Cerebellar cortex (tissue), 1 donor: ENCODE data around the gene SAP130.

ENCODE experiments used
- DNase-seq: peaks from one replicate; pipeline ENCODE4 v3.0.0-alpha.2; 2015; ENCODE audit warnings: low spot score

The SAP130 gene

DNA sequence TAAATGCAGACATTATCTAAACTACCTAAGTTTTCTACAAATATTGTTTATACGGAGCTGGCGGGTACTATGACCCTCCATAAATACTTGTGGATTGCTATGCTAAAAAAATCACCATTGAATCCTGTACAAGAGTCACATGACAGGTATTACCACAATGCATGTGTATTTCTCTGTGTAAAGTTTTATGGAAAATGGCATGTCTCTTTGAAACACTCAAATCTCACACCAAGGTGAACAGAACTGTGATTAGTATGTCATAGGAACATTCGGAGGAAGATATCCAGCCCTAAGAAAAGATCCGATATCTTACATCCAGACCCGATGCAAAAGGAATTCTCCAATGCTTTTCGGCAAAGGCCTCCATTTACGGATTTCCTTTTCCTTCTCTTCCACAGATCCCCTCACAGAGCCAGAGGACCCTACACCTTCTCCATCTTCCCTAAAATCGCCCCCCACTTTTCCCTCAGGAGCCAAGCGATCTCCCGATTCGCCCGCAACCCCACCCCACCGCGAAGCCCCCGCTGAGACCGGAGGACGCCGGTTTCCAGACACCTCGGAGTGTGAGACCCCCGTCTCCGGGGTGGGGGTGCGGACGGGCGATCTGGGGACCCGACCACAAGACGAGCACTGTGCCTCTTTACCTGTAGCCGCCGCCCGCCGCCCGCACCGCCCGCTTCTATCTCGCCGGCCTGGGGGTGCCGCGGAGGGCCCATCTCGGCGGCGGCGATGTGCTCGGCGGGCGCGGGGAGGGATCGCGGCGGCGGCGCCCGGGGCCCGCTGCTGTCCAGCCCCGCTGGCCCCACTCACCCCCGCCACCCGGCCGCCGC is 1.2 kb downstream of the SAP130 start:
- peak; percentile 26 for DNase-seq

DNA sequence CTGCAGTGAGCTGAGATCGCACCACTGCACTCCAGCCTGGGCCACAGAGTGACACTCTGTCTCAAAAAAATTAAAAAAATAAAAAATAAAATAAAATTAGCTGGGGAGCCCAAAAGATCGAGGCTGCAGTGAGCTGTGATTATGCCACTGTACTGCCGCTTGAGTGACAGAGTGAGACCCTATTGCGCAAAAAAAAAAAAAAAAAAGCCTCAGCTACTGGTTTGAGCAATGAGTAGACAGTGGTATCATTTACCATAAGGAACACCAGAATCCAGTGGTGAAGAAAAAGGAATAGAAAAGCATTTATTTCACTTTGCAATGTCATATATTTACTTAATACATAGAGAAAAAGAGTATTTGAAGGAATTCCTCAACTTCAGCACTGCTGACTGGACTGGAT is 3.0 kb downstream of the SAP130 start:
- DNase-seq, result no peak

DNA sequence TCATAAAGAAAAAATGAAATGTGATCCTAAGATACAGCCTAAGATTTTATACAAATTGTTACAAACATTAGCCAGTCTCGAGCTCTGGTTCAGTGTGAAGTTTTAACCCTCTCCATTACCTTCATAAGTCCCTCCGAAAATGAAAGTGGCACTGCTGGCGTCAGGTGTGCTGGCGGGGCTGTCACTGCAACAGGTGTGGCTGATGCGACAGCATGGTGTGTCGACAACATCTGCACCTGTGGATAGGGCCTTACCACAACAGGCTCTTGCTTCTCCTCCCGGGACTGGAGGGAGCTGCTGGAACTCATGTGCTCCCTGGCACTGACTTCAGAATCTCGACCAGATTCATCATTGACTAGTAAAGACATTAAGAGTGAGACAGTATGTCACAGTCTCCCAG is 10.3 kb downstream of the SAP130 start:
- no peak for DNase-seq

DNA sequence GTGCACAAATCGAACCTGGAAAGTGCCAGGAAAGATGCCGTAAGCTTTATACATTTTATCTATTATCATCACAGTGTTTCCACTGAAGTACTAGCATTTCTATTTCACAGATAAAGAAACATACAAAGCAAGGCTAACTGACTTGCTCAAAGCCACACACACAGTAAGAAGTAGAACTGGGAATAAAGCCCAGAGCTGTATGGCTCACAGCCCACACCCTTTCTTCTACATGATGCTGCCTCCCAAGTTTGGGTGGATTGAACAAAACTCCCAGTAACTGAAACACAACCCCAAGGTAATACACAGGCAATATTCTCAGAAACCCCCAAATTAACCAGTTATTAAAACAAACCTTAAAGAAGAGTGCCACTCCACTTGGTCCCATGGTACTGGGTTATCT is 11.2 kb downstream of the SAP130 start:
- no peak for DNase-seq

DNA sequence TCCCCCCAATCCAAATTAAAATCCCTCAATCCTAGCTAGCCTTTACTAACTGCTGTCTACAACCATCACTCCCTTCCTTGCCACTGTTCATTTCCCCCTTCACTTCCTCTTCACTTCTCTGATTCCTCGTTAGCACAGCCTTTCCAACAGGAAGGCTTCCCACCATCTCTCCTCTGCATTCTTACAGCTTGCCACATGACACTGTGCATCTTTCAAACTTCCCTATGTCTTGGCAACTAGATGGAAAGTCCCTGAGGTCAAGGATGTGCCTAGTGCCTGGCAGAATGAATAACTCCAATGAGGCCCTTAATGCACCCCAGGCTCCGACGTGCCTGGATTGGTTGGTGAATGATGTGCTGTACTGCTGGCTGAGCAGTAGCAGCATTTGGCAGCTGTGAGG is 15.2 kb downstream of the SAP130 start:
- no peak for DNase-seq

DNA sequence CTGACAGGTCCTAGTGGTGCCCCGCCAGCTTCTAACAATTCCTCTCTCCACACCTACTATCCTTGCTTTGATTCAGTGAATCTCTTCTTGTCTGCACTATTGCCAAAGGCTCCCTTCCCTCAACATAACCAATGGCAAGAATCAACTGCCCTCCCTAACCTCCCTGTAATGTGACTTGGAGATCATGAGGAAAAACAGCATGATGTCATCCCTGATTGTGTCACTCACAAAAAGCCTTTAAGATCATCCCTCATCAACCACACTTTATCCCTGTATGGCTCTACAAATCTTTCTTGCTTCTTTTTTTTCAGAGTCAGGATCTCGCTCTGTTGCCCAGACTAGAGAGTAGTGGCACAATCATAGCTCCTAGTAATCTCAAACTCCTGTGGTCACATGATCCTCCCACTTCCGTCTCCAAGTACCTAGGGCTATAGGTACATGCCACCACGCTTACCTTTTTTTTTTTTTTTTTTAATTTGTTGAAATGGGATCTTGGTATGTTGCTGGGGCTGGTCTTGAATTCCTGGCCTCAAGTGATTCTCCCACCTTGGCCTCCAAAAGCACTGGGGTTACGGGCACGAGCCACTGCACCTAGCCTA is 19.7 kb downstream of the SAP130 start:
- DNase-seq, result no peak

DNA sequence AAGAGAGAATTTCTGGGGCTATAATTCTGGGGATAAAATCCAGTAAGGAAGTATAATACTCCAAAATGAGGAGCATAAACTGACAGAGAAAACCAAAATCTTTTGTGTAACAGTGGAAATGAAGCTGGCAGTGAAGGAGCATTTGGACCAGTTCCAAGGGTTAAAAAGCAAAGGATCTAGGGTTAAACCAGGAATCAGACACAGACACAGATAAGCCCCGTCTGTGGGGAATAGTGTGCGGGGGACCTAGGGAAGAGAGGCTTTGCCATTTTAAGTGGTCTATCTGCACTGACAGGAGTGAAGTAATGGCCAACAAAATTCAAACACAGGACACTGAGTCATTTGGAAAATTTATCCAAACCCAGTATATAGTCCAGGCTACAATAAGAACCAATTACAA is 23.4 kb downstream of the SAP130 start:
- no peak for DNase-seq

DNA sequence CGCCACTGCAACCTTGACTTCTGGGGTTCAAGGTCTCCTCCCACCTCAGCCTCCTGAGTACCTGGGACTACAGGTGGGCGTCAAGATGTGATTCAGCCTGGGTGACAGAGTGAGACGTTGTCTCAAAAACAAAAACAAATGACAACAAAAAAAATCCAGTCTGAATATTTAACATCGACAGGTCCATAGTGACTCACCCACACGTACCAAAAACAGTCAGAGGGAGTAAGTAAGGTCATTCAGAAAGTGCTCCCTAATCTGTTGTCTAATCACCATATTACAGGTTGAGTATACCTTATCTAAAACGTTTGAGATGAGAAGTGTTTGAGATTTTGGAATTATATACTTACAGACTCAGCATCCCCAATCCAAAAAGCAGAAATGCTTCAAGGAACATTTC is 24.4 kb downstream of the SAP130 start:
- no peak for DNase-seq

DNA sequence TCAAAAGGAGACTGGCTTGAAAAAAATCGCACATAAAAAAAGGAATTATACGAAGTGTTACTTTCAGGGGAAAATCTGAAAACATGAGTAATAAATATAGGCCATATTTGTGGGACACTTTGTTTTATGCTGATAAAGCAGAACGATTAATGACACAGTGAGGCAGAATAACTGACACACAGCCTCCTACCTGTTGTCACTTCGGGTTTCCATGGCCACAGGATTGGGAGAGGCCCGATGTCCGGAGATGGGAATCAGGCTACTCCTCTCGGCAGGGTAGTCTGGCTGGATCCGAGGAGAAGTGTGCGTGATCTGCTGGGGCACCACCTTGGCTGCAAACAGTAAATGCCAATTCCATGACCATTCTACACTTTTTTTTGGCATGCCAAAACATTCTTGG is 31.7 kb downstream of the SAP130 start:
- DNase-seq, result no peak

DNA sequence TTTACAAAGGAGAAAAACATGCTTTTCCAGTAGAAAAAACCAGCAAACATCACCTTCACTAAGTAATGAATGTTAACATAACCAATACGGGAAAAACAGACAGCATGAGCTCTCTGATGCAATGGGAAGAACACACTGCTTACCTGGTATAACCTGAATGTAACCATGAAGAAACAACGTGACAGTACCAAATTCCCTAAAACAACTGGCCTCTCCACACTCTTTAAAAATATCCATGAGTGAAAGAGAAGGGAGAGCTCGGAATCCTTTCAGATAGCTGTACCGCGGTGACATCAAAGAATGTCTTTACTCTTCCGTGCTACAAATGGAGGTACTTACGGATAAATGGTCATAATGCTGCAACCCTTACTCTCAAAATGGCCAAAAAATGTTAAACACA is 32.1 kb downstream of the SAP130 start:
- no peak for DNase-seq

DNA sequence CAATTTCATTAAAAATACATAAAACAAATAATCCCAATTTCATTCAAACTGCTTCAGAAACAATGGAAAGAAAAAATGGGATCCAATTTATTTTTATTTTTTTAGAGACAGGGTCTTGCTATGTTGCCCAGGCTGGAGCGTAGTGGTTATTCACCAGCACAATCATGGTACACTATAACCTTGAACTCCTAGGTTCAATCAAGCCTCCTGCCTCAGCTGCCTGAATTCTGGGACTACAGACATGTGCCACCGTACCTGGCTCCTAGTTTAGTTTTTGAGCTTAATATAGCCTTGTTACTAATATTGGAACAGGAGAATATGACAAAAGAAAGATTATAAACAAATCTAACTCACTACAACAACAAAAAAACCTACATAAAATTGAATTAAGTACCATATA is 34.2 kb downstream of the SAP130 start:
- no peak for DNase-seq

DNA sequence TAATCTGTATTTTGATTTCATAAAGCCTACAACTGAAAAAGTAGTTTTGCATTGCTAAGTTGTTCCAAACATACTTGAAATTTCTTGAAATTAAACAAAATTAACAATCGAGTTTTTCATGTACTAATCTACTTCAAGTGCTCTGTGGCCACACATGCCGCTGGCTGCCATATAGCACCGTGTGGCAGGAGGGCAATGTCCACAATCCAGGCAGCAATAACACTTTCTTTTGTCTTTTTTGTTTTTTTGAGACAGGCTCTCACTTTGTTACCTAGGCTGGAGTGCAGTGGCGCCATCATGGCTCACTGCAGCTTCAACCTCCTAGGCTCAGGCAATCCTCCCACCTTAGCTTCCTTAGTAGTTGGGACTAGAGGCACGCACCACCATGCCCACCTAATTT is 36.1 kb downstream of the SAP130 start:
- no peak for DNase-seq

DNA sequence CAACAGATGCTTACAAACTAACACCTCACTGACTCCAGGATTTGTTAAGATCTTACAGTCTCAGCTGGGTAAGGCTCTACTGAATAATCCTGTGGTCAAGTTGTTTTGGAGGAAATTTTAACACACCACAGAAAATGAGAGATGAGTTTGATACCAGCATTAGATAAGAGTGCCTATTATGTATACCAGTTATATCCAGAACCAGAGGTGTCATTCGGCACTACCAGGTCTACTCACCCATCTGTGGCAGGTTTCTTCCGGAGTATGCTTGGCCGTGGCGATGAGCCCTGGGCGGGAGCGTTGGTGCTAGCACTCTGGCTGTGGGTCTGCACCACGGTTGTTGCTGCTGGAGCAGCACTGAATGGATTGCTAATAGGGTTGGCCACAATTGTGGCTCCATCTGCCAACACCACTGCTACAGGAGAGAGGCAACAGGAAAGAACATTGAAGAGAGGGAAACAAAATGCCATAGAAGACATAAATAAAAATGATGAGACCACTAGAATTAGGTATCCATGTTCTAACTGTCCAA is 41.2 kb downstream of the SAP130 start:
- DNase-seq, result no peak

DNA sequence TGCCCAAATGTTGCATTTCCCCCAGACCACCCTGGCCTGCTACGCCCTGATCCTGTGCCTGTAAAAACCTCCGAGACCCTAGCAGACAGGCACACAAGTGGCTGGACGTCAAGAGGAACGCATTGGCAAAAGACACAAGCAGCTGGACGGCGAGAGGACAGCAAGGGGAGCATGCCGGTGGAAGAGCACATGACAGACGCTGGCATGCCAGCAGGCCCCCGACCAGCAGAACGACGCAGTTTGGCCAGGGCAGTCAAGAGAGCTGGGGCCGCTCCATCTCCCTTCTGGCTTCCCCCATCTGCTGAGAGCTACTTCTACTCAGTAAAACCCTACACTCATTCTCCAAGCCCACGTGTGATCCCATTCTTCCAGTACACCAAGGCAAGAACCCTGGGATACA is 42.1 kb downstream of the SAP130 start:
- DNase-seq, result peak; percentile 16

DNA sequence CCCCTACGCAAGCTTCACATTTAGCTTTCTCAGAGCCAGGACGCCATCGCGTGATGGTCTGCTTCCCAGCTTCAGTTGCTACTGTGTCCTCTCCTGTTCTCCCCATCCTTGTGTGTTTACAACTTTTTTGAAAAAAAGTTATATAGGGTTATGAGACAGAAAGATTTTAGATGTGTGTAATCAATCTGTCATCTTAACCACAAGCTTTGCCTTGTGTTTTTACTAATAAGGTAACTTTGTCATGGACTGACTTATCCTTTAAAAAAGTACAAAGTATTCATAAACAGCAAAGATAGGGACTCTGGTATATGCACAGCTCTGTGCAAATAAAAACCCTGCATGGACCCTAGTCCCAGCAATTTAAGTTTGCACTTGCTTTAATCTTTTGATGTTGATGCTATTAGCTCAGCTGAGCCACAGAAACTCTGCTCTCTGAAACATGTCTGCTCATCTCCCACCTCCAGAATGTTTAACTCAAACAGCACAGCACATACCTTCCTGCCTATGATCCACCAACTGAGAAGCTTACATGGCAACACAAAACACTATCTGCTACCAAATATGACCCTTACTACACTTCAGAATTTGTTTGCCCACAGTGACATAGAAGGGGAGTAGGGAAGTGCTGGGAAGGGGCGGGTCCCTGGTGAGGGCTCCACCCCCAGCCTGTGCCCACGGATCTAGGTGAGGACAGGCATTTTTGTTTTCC is 42.7 kb downstream of the SAP130 start:
- DNase-seq, result no peak

DNA sequence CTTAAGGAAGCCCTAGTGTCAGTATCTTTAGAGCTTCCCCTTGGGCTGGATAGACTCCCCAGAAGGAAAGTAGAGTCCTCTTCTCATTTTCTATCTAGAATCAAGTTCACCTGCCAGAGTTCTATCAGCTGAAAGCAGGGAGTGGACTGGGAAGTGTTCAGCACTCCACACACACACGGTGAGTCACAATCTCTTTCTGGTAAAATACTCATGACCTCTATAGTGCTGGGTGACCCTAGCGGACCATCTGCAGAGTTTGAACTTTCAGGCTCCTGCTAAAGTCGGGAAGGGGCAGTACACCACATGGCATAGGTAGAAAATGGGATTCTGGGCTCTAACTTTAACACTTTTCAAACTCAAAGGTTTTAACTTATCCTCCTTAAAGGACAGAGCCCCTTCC is 43.3 kb downstream of the SAP130 start:
- DNase-seq, result no peak

DNA sequence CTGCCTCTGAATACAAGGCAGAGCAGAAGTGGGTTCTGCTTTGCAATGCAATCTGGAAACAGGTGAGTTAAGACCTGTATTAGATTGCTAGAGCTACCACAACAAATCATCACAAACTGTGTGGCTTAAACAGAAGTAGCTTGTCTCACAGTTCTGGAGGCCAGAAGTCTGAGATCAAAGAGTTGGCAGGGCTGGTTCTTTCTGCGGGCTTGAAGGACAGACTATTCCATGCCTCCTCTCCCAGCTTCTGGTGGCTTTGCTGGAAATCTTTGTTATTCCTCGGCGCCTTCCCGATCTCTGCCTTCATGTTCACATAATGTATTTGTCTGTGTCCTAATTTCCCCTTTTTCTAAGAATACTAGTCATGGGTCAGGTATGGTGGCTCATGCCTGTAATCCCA is 58.4 kb downstream of the SAP130 start:
- no peak for DNase-seq

DNA sequence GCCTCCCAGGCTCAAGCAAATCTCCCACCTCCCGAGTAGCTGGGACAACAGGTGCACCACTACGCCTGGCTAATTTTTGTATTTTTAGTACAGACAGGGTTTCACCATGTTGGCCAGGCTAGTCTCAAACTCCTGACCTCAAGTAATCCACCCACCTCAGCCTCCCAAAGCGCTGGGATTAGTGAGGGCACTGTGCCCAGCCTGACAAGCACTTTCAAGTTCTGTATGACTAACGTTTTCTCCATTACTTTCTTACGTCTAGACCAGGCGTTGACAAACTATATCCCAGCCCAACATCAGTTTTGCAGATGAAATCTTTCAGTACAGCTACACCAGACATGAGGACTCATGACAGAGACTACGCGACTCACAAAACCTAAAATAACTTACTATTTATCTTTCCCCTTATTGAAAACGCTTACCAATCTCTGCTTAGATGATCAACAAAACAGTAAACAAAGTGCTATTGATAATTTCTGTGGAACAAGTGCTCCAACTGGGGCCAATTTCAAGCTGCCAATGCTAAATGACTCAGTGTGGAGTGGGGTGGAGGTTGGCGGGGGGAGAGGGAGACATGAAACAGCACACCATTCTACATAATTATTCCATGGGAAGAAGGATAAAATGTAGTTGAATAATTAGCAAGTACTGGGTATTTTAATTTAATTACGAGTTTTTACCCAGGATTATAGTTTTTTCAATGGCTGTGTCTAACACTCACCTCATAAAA is 59.1 kb downstream of the SAP130 start:
- no peak for DNase-seq

DNA sequence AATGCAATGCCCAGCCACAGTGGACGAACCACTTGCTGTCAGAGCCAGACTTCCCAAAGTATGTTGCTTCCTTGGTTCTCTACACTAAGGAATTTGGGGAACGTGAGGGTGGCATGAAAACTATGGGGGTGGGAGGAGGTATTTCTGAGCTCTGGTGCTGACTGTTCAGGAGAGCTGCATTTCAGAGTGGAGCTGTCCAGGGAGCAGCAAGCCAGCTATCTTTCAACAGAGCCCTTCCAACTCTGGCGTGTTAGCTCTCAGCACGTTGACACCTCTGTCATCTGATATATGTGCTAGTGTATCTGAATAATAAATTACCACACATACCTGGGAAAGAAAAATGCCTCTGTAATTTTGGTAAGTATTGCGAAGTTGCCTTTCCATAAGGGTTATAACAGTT is 66.1 kb downstream of the SAP130 start:
- DNase-seq, result no peak

DNA sequence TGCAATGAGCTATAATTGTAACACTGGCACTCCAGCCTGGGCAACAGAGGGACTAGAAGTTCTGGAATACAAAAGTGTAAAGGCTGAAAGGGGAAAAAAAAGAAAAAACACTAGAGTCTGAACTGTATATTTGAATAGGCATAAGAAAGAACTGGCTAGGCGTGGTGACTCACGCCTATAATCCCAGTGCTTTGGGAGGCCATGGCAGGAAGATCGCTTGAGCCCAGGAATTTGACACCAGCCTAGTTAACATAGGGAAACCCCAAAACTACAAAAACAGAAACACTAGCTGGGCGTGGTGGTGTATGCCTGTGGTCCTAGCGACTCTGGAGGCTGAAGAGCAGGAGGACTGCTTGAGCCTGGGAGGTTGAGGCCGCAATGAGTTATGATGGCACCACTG is 70.6 kb downstream of the SAP130 start:
- no peak for DNase-seq

DNA sequence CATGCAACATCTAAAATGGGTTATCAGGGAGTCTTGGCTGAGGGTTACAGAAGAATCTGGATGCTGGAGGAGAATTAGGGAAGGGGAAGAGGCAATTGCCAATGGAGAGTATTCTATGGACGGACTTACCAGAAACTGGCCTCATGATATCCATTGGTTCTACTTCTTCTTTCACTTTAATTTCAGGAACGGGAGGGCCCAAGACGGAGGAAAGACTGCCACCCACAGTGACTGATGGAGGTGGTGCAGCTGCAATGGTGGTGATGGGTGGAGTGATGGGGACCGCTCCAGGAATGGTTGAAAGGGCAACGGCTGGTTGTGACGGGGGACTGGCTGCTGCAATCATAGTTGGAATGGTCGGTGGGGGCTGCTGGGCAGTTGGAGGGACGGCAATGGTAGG is 73.0 kb downstream of the SAP130 start:
- no peak for DNase-seq

DNA sequence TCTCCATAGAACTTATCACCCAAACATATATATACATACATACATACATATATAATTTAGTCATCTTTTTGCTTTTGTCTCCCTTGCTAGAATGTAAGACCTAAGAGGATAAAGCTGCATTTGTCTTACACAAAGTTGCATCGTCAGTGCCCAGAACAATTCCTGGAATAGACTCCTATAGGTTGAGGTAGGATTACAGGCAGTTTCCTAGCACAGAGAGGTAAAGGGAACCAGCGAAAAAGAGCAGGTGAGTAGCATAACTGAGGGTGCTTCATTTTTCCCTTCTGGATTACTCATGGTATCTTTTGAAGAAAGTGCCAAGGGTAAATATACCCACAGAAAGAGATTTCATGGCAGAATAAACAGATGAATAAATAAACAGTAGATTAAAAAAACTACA is 74.0 kb downstream of the SAP130 start:
- DNase-seq, result no peak
